ENCODE measurements around the gene TNFRSF4. TPM values are rescaled to one million over a fixed set of nuclear protein-coding genes. Genes with fewer than 3 reads are reported as not detected.
"Not testable (repeated sequence)": the region's sequence is repeated elsewhere in the genome, so short reads cannot be mapped to it uniquely, and the experiment has no call there.

TNFRSF4 gene
- total RNA-seq, 1 donor from 2014 or later: 0.52 TPM

GRCh38 chr1:1197188-1197500, 16.8 kb downstream of the TNFRSF4 start:
- Histone ChIP-seq H3K4me1 (ENCODE audit: control insufficient read depth in 3 of 3, insufficient read depth in 3 of 3, low read length in 3 of 3) (no peaks in the 10 kb centered on the region), H3K9me3 (ENCODE audit: control insufficient read depth in 3 of 3, low read length in 3 of 3) (peaks cover 0 to 3% (median 0%) of the 10 kb centered on the region in 3 donors), H3K4me3 (ENCODE audit: low read length in 3 of 3) (no peak overlapping the region), H3K27ac (ENCODE audit: low read depth, low read length) (no peak overlapping the region), H3K27me3 (ENCODE audit: control insufficient read depth in 3 of 3, insufficient read depth in 3 of 3, low read length in 3 of 3) (peaks cover 3 to 11% (median 9%) of the 10 kb centered on the region in 3 donors), H3K9ac (ENCODE audit: low read depth in 1 of 3, low read length in 3 of 3) (no peak overlapping the region), H3K36me3 (ENCODE audit: control insufficient read depth in 3 of 3, insufficient read depth in 3 of 3, low read length in 3 of 3) (no peaks in the 10 kb centered on the region)

DNA sequence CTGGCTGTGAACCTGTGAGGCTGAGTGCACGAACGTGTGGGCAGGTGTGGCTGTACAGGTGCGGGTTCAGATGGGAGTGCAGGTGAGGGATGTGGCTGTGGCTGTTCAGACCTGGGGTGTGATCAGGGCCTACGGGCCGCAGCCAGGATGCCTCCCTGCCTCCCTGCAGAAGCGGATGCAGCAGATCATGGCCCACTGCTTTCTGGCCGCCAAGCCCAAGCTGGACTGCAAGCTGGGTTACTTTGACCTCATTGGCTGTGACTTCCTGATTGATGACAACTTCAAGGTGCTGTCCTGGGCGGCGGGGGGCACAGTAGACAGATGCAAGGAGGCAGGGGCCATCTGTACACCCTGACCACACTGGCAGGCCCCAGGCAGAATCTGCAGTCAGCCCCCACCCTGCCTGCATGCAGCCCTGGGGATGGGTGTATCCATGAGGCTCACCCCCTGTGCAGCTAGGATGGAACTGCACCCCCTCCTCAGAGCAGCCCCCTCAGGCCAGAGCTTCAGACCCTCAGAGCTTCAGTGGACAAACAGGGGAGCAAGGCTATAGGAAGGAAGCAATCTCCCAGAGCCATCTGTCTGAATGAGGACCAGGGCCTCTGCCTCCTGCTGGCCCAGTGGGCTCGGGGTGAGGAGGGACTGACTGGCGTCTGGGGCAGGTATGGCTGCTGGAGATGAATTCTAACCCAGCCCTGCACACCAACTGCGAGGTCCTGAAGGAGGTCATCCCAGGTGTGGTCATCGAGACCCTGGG, 17.3 kb downstream of the TNFRSF4 start:
- Histone ChIP-seq H3K9ac (ENCODE audit: low read depth in 1 of 3, low read length in 3 of 3) (no peak overlapping the region), H3K4me1 (ENCODE audit: control insufficient read depth in 3 of 3, insufficient read depth in 3 of 3, low read length in 3 of 3) (no peaks in the 10 kb centered on the region), H3K27ac (ENCODE audit: low read depth, low read length) (no peak overlapping the region), H3K4me3 (ENCODE audit: low read length in 3 of 3) (no peak overlapping the region), H3K27me3 (ENCODE audit: control insufficient read depth in 3 of 3, insufficient read depth in 3 of 3, low read length in 3 of 3) (peaks cover 3 to 11% (median 9%) of the 10 kb centered on the region in 3 donors), H3K9me3 (ENCODE audit: control insufficient read depth in 3 of 3, low read length in 3 of 3) (peaks cover 0 to 3% (median 0%) of the 10 kb centered on the region in 3 donors), H3K36me3 (ENCODE audit: control insufficient read depth in 3 of 3, insufficient read depth in 3 of 3, low read length in 3 of 3) (no peaks in the 10 kb centered on the region)

- peaks cover 3 to 11% (median 9%) of the 10 kb centered on the region in 3 donors for H3K27me3 ChIP-seq (ENCODE audit: control insufficient read depth in 3 of 3, insufficient read depth in 3 of 3, low read length in 3 of 3)
- not testable (repeated sequence) for H3K4me1 ChIP-seq (ENCODE audit: control insufficient read depth in 3 of 3, insufficient read depth in 3 of 3, low read length in 3 of 3); H3K27ac ChIP-seq (ENCODE audit: low read depth, low read length); H3K9ac ChIP-seq (ENCODE audit: low read depth in 1 of 3, low read length in 3 of 3); H3K9me3 ChIP-seq (ENCODE audit: control insufficient read depth in 3 of 3, low read length in 3 of 3); H3K4me3 ChIP-seq (ENCODE audit: low read length in 3 of 3); H3K36me3 ChIP-seq (ENCODE audit: control insufficient read depth in 3 of 3, insufficient read depth in 3 of 3, low read length in 3 of 3)
Observed at GRCh38 chr1:1195726-1196125, 18.2 kb downstream of the TNFRSF4 start.

DNA sequence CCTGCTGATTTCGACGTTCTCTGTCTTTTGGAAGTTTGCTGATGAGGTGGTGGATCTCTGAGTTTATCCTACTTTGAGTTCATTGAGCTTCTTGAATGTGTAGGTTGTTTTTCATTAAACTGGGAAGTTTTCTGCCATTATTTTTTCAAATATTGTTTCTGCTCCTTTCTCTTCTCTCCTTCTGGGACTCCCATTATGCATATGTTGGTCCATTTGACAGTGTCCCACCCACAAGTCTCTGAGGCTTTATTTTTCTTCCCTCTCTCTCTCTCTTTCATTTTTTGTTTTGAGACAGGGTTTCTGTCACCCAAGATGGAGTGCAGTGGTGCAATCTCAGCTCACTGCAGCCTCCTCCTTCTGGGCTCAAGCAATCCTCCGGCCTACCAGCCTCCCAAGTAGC, 19.2 kb downstream of the TNFRSF4 start:
- no peak overlapping the region for H3K4me3 ChIP-seq (ENCODE audit: low read length in 3 of 3)
- peaks cover 0 to 3% (median 0%) of the 10 kb centered on the region in 3 donors for H3K9me3 ChIP-seq (ENCODE audit: control insufficient read depth in 3 of 3, low read length in 3 of 3)
- no peaks in the 10 kb centered on the region for H3K4me1 ChIP-seq (ENCODE audit: control insufficient read depth in 3 of 3, insufficient read depth in 3 of 3, low read length in 3 of 3)
- no peak overlapping the region for H3K9ac ChIP-seq (ENCODE audit: low read depth in 1 of 3, low read length in 3 of 3)
- H3K36me3 ChIP-seq (ENCODE audit: control insufficient read depth in 3 of 3, insufficient read depth in 3 of 3, low read length in 3 of 3): no peaks in the 10 kb centered on the region
- peaks cover 0 to 8% (median 6%) of the 10 kb centered on the region in 3 donors for H3K27me3 ChIP-seq (ENCODE audit: control insufficient read depth in 3 of 3, insufficient read depth in 3 of 3, low read length in 3 of 3)
- no peak overlapping the region for H3K27ac ChIP-seq (ENCODE audit: low read depth, low read length)

- no peaks in the 10 kb centered on the region for H3K4me1 ChIP-seq (ENCODE audit: control insufficient read depth in 3 of 3, insufficient read depth in 3 of 3, low read length in 3 of 3)
- H3K4me3 ChIP-seq (ENCODE audit: low read length in 3 of 3): no peak overlapping the region
- H3K9me3 ChIP-seq (ENCODE audit: control insufficient read depth in 3 of 3, low read length in 3 of 3): peaks cover 0 to 3% (median 0%) of the 10 kb centered on the region in 3 donors
- peaks cover 0 to 3% (median 0%) of the 10 kb centered on the region in 3 donors for H3K27me3 ChIP-seq (ENCODE audit: control insufficient read depth in 3 of 3, insufficient read depth in 3 of 3, low read length in 3 of 3)
- H3K36me3 ChIP-seq (ENCODE audit: control insufficient read depth in 3 of 3, insufficient read depth in 3 of 3, low read length in 3 of 3): no peaks in the 10 kb centered on the region
- no peak overlapping the region for H3K9ac ChIP-seq (ENCODE audit: low read depth in 1 of 3, low read length in 3 of 3)
- H3K27ac ChIP-seq (ENCODE audit: low read depth, low read length): no peak overlapping the region
Observed at GRCh38 chr1:1191734-1192133, 22.2 kb downstream of the TNFRSF4 start.

GRCh38 chr1:1189111-1189510, 24.8 kb downstream of the TNFRSF4 start:
- Histone ChIP-seq H3K27me3 (ENCODE audit: control insufficient read depth in 3 of 3, insufficient read depth in 3 of 3, low read length in 3 of 3) (peaks cover 0 to 1% (median 0%) of the 10 kb centered on the region in 3 donors), H3K4me3 (ENCODE audit: low read length in 3 of 3) (no peak overlapping the region), H3K4me1 (ENCODE audit: control insufficient read depth in 3 of 3, insufficient read depth in 3 of 3, low read length in 3 of 3) (no peaks in the 10 kb centered on the region), H3K36me3 (ENCODE audit: control insufficient read depth in 3 of 3, insufficient read depth in 3 of 3, low read length in 3 of 3) (no peaks in the 10 kb centered on the region), H3K9ac (ENCODE audit: low read depth in 1 of 3, low read length in 3 of 3) (no peak overlapping the region), H3K9me3 (ENCODE audit: control insufficient read depth in 3 of 3, low read length in 3 of 3) (no peaks in the 10 kb centered on the region), H3K27ac (ENCODE audit: low read depth, low read length) (no peak overlapping the region)

GRCh38 chr1:1187938-1188337, 26.0 kb downstream of the TNFRSF4 start:
- Histone ChIP-seq H3K27me3 (ENCODE audit: control insufficient read depth in 3 of 3, insufficient read depth in 3 of 3, low read length in 3 of 3) (peaks cover 0 to 7% (median 6%) of the 10 kb centered on the region in 3 donors), H3K9ac (ENCODE audit: low read depth in 1 of 3, low read length in 3 of 3) (no peak overlapping the region), H3K4me3 (ENCODE audit: low read length in 3 of 3) (no peak overlapping the region), H3K9me3 (ENCODE audit: control insufficient read depth in 3 of 3, low read length in 3 of 3) (no peaks in the 10 kb centered on the region), H3K27ac (ENCODE audit: low read depth, low read length) (no peak overlapping the region), H3K4me1 (ENCODE audit: control insufficient read depth in 3 of 3, insufficient read depth in 3 of 3, low read length in 3 of 3) (peaks cover 0 to 6% (median 0%) of the 10 kb centered on the region in 3 donors), H3K36me3 (ENCODE audit: control insufficient read depth in 3 of 3, insufficient read depth in 3 of 3, low read length in 3 of 3) (no peaks in the 10 kb centered on the region)

GRCh38 chr1:1185101-1185765, 28.7 kb downstream of the TNFRSF4 start:
- Histone ChIP-seq H3K4me3 (ENCODE audit: low read length in 3 of 3) (no peak overlapping the region), H3K9ac (ENCODE audit: low read depth in 1 of 3, low read length in 3 of 3) (no peak overlapping the region), H3K4me1 (ENCODE audit: control insufficient read depth in 3 of 3, insufficient read depth in 3 of 3, low read length in 3 of 3) (peaks cover 0 to 10% (median 0%) of the 10 kb centered on the region in 3 donors), H3K27me3 (ENCODE audit: control insufficient read depth in 3 of 3, insufficient read depth in 3 of 3, low read length in 3 of 3) (peaks cover 0 to 17% (median 15%) of the 10 kb centered on the region in 3 donors), H3K36me3 (ENCODE audit: control insufficient read depth in 3 of 3, insufficient read depth in 3 of 3, low read length in 3 of 3) (no peaks in the 10 kb centered on the region), H3K9me3 (ENCODE audit: control insufficient read depth in 3 of 3, low read length in 3 of 3) (no peaks in the 10 kb centered on the region), H3K27ac (ENCODE audit: low read depth, low read length) (no peak overlapping the region)

- Histone ChIP-seq H3K27ac (ENCODE audit: low read depth, low read length) (no peak overlapping the region), H3K9ac (ENCODE audit: low read depth in 1 of 3, low read length in 3 of 3) (no peak overlapping the region), H3K27me3 (ENCODE audit: control insufficient read depth in 3 of 3, insufficient read depth in 3 of 3, low read length in 3 of 3) (peaks cover 3 to 25% (median 15%) of the 10 kb centered on the region in 3 donors), H3K4me3 (ENCODE audit: low read length in 3 of 3) (no peak overlapping the region), H3K9me3 (ENCODE audit: control insufficient read depth in 3 of 3, low read length in 3 of 3) (no peaks in the 10 kb centered on the region), H3K36me3 (ENCODE audit: control insufficient read depth in 3 of 3, insufficient read depth in 3 of 3, low read length in 3 of 3) (no peaks in the 10 kb centered on the region), H3K4me1 (ENCODE audit: control insufficient read depth in 3 of 3, insufficient read depth in 3 of 3, low read length in 3 of 3) (peaks cover 0 to 10% (median 0%) of the 10 kb centered on the region in 3 donors)
Observed at GRCh38 chr1:1183833-1184775, 29.8 kb downstream of the TNFRSF4 start.

All from skeletal muscle tissue (tissue), 4 donors.